ENCODE results near the gene PAN2.
"Not testable (repeated sequence)": the region's sequence is repeated elsewhere in the genome, so short reads cannot be mapped to it uniquely, and the experiment has no call there.

Gene PAN2

DNA sequence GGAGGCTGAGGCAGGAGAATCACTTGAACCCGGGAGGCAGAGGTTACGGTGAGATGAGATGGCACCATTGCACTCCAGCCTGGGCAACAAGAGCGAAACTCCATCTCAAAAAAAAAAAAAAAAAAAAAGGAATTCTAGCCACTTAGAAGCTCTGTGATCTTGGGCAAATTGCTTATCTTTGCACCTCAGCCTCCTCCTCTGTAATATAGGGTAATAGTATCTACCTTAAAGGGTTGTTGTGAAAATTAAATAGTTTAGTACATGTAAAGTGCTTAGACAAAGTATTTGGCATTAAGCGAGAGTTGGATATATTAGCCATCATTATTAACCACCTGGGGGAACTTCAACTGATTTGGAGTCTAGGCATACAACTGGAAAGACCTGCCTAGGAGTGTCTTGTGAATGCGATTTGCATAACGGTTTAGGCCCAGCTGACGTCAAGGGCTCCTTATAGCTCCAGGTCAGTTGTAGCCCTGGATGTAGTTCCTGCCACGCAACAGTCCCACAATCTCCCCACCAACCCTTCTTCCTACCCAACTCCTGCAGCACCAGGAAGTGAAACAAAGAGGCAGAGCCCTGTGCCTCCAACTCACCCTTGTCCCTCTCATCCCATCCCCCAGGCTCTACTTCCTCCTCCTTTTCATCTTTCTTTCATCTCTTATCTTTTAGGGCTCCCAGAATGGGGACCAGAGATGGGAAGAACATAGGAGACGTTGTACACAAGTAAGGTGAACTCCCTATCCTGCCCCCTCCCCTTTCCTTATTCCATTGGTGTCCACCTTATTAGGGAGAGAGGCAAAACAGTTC is 2.8 kb upstream of the PAN2 start:
- Histone ChIP-seq H3K4me3 (ENCODE audit: low read depth, low read length) (no peak overlapping the region), H3K27ac (no peak overlapping the region), H3K36me3 (no peaks in the 10 kb centered on the region), H3K9me3 (ENCODE audit: severe bottlenecking) (no peaks in the 10 kb centered on the region), H3K27me3 (ENCODE audit: insufficient read depth, low read depth, severe bottlenecking) (no peaks in the 10 kb centered on the region)
- no peak for DNase-seq
- TF ChIP-seq, protein P1, sequence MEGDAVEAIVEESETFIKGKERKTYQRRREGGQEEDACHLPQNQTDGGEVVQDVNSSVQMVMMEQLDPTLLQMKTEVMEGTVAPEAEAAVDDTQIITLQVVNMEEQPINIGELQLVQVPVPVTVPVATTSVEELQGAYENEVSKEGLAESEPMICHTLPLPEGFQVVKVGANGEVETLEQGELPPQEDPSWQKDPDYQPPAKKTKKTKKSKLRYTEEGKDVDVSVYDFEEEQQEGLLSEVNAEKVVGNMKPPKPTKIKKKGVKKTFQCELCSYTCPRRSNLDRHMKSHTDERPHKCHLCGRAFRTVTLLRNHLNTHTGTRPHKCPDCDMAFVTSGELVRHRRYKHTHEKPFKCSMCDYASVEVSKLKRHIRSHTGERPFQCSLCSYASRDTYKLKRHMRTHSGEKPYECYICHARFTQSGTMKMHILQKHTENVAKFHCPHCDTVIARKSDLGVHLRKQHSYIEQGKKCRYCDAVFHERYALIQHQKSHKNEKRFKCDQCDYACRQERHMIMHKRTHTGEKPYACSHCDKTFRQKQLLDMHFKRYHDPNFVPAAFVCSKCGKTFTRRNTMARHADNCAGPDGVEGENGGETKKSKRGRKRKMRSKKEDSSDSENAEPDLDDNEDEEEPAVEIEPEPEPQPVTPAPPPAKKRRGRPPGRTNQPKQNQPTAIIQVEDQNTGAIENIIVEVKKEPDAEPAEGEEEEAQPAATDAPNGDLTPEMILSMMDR (IDR thresholded peaks at IDR 0.05; ENCODE audit: low read depth, low read length): no peak

DNA sequence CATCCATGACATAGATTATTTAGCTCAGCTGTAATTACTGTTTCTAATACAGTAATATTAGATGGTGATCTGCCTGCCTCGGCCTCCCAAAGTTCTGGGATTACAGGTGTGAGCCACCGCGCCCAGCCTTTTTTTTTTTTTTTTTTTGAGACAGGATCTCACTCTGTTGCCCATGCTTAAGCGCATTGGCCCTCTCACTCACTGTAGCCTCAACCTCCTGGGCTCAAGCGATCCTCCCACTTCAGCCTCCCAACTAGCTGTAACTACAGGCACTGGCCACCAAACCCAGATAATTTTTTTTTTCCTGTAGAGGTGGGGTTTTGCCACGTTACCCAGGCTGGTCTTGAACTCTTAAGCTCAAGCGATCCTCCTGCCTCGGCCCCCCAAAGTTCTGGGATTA is 1.7 kb upstream of the PAN2 start:
- not testable (repeated sequence) for DNase-seq; H3K27ac ChIP-seq; H3K4me3 ChIP-seq (ENCODE audit: low read depth, low read length); H3K27me3 ChIP-seq (ENCODE audit: insufficient read depth, low read depth, severe bottlenecking); H3K9me3 ChIP-seq (ENCODE audit: severe bottlenecking); H3K36me3 ChIP-seq

DNA sequence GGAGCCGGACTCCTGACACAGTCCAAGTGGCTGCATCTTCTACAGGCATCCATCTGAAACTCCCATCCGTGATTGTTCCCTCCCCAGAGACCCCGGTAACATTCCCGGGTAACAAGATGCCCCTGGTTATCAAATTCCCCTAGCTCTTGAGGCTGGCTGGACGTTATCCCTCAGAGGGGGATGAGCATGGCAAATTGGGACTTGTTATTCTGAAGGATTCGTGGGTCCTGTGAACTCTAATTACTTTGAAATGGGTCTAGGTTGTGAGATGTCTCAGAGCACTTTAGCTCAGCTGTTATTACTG is 642 bp upstream of the PAN2 start:
- Histone ChIP-seq H3K9me3 (ENCODE audit: severe bottlenecking) (no peaks in the 10 kb centered on the region), H3K36me3 (no peaks in the 10 kb centered on the region), H3K4me3 (ENCODE audit: low read depth, low read length) (peak overlapping the region; percentile 68), H3K27me3 (ENCODE audit: insufficient read depth, low read depth, severe bottlenecking) (no peaks in the 10 kb centered on the region), H3K27ac (peak overlapping the region; percentile 94)
- no peak for DNase-seq
- TF ChIP-seq, protein P1 (IDR thresholded peaks at IDR 0.05; ENCODE audit: low read depth, low read length): no peak

DNA sequence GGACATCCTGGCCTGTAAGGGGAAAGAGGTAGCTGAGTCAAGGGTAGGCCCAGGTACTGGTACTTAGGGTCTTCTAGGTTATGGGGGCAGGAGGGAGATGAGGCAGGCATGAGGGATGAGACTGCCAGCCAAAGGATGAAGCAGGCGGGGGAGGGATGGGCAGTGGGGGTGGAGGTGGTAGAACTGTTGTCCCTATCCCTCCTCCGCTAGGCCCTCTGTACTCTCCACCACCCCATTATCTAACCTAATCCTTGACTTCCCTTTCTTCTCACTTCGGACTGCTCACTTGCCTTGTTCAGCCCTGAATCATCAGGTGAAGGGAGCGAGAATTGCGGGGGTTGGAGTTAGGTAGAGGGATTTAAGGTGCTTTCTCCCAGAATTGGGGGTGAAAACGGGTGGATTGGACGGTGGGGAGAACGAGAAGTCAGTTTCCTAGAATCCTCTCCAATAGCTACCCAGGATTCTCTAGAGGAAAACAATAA is 562 bp downstream of the PAN2 start:
- peak; percentile 18 for DNase-seq
- peak overlapping the region; percentile 68 for H3K4me3 ChIP-seq (ENCODE audit: low read depth, low read length)
- H3K9me3 ChIP-seq (ENCODE audit: severe bottlenecking): no peaks in the 10 kb centered on the region
- TF ChIP-seq, protein P1 (IDR thresholded peaks at IDR 0.05; ENCODE audit: low read depth, low read length): no peak
- H3K27me3 ChIP-seq (ENCODE audit: insufficient read depth, low read depth, severe bottlenecking): no peaks in the 10 kb centered on the region
- H3K36me3 ChIP-seq: no peaks in the 10 kb centered on the region
- peak overlapping the region; percentile 94 for H3K27ac ChIP-seq

DNA sequence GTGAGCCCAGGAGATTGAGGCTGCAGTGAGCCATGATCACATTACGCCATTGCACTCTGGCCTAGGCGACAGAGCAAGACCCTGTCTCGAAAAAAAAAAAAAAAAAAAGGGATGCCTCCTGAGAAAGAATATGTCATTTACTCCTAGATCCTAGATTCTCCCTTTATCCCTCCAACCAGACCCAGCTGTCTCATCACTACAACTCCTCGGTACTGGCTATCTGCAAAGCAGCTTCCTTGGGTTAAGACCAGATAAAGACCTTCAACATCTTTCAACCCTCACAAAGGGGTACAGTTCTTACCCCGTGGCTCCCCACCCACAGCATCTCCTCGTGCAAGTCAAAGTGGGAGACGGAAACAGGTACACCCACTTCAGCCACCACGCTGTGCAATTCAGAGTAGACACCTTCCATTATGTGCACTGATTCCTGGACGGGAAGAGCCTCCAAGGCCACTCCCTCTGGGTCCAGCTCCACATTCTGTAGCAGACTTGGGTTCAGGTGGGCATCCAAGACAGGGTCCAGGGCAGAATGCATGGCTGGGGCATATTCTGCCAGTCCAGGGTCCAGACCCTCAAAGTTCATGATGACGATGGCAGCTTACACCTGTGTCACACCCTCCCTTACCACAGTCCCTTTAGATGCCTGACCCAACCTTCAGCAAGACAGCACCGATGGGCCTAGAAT is 1.1 kb downstream of the PAN2 start:
- peak overlapping the region; percentile 94 for H3K27ac ChIP-seq
- no peak for DNase-seq
- no peaks in the 10 kb centered on the region; the same call in 1 of the 2 replicates for H3K36me3 ChIP-seq
- TF ChIP-seq, protein P1 (IDR thresholded peaks at IDR 0.05; ENCODE audit: low read depth, low read length): no peak
- H3K9me3 ChIP-seq (ENCODE audit: severe bottlenecking): no peaks in the 10 kb centered on the region
- peak overlapping the region; percentile 68 for H3K4me3 ChIP-seq (ENCODE audit: low read depth, low read length)
- H3K27me3 ChIP-seq (ENCODE audit: insufficient read depth, low read depth, severe bottlenecking): no peaks in the 10 kb centered on the region

DNA sequence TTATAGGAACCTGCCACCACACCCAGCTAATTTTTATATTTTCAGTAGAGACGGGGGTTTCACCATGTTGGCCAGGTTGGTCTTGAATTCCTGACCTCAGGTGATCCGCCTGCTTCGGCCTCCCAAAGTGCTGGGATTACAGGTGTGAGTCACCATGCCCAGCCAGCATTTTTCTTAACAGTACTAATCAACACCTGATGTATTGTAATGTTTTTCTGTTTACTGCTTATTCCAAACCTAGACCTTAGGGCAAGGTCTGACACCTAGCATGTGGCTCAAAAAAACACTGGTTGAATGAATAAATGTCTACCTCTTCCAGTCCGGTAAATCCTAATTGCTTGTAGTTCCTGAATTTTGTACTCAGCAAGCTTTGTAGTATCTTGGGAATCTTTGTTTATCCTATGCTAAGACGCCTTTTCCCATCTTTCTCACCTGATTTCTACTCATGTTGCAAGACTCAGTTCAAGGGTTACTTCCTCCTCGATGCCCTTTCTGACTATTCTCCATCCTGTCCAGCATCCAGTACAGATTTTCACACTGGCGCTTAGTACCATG is 2.8 kb downstream of the PAN2 start:
- H3K4me3 ChIP-seq (ENCODE audit: low read depth, low read length): no peak overlapping the region
- H3K27ac ChIP-seq: no peak overlapping the region
- TF ChIP-seq, protein P1 (IDR thresholded peaks at IDR 0.05; ENCODE audit: low read depth, low read length): no peak

More for the DNA sequence above, 2.8 kb downstream of the PAN2 start:
- Histone ChIP-seq H3K9me3 (ENCODE audit: severe bottlenecking) (no peaks in the 10 kb centered on the region), H3K36me3 (peaks cover 13% of the 10 kb centered on the region), H3K27me3 (ENCODE audit: insufficient read depth, low read depth, severe bottlenecking) (no peaks in the 10 kb centered on the region)
- no peak for DNase-seq
